ENCODE data around the gene JAZF1.

JAZF1 gene

GRCh38 chr7:28075674-28076358, 104.8 kb downstream of the JAZF1 start:
- no peak for DNase-seq (ENCODE audit: low read depth in 2 of 2)

- no peak for DNase-seq (ENCODE audit: low read depth in 2 of 2)
Observed at GRCh38 chr7:28072876-28073514, 107.6 kb downstream of the JAZF1 start.

- no peak for DNase-seq (ENCODE audit: low read depth in 2 of 2)
Observed at GRCh38 chr7:28071570-28071969, 109.0 kb downstream of the JAZF1 start.

GRCh38 chr7:28070297-28071055, 110.1 kb downstream of the JAZF1 start:
- DNase-seq (ENCODE audit: low read depth in 2 of 2): no peak

- DNase-seq (ENCODE audit: low read depth in 2 of 2): no peak
Observed at GRCh38 chr7:28069807-28070206, 110.8 kb downstream of the JAZF1 start.

- no peak for DNase-seq (ENCODE audit: low read depth in 2 of 2)
Observed at GRCh38 chr7:28069388-28069787, 111.2 kb downstream of the JAZF1 start.

- no peak for DNase-seq (ENCODE audit: low read depth in 2 of 2)
Observed at GRCh38 chr7:28068811-28069216, 111.8 kb downstream of the JAZF1 start.

GRCh38 chr7:28067171-28067570, 113.4 kb downstream of the JAZF1 start:
- DNase-seq (ENCODE audit: low read depth in 2 of 2): no peak

GRCh38 chr7:28065721-28066285, 114.8 kb downstream of the JAZF1 start:
- DNase-seq (ENCODE audit: low read depth in 2 of 2): no peak

GRCh38 chr7:28065308-28065707, 115.3 kb downstream of the JAZF1 start:
- no peak for DNase-seq (ENCODE audit: low read depth in 2 of 2)

- no peak for DNase-seq (ENCODE audit: low read depth in 2 of 2)
Observed at GRCh38 chr7:28064437-28064836, 116.2 kb downstream of the JAZF1 start.

GRCh38 chr7:28062197-28062991, 118.2 kb downstream of the JAZF1 start:
- DNase-seq (ENCODE audit: low read depth in 2 of 2): peak in 1 of 2 donors; percentile 41

GRCh38 chr7:28061824-28062196, 118.8 kb downstream of the JAZF1 start:
- no peak for DNase-seq (ENCODE audit: low read depth in 2 of 2)

- DNase-seq (ENCODE audit: low read depth in 2 of 2): no peak
Observed at GRCh38 chr7:28060371-28060950, 120.1 kb downstream of the JAZF1 start.

GRCh38 chr7:28055161-28055544, 125.4 kb downstream of the JAZF1 start:
- DNase-seq (ENCODE audit: low read depth in 2 of 2): no peak

GRCh38 chr7:28054531-28055160, 125.9 kb downstream of the JAZF1 start:
- DNase-seq (ENCODE audit: low read depth in 2 of 2): no peak

GRCh38 chr7:28052933-28053332, 127.7 kb downstream of the JAZF1 start:
- no peak for DNase-seq (ENCODE audit: low read depth in 2 of 2)

GRCh38 chr7:28048694-28049093, 131.9 kb downstream of the JAZF1 start:
- DNase-seq (ENCODE audit: low read depth in 2 of 2): no peak

GRCh38 chr7:28046035-28046434, 134.6 kb downstream of the JAZF1 start:
- DNase-seq (ENCODE audit: low read depth in 2 of 2): no peak

GRCh38 chr7:28045592-28045991, 135.0 kb downstream of the JAZF1 start:
- no peak for DNase-seq (ENCODE audit: low read depth in 2 of 2)

GRCh38 chr7:28044825-28045224, 135.8 kb downstream of the JAZF1 start:
- no peak for DNase-seq (ENCODE audit: low read depth in 2 of 2)

Measured in stimulated activated CD4-positive, alpha-beta T cell treated with anti-CD3 and anti-CD28 coated beads, Interleukin-1b, Interleukin-23, amount 100 ng/mL, for 4 hours (primary cell).